ENCODE data around the gene CCNT1. TPM values are rescaled to one million over a fixed set of nuclear protein-coding genes. Genes with fewer than 3 reads are reported as not detected.
A peak's percentile ranks its signal among the peaks of the same experiment; 100 is the strongest.

Gene CCNT1
- 10 to 100 TPM; 20.7 to 45.1 (median 32.0) TPM for total RNA-seq

GRCh38 chr12:48716493-48717251, at the start of gene CCNT1:
Gene CCNT1 (minus strand): TSS chr12:48716707. CDS start chr12:48716675, 32 bp downstream.
- peak in 1 of 3 donors; percentile 63 for TF ChIP-seq CTCF (IDR thresholded peaks at IDR 0.05)
- DNase-seq (ENCODE audit: low spot score) (peak; percentile 96), ATAC-seq (ENCODE audit: low FRiP score) (peak; percentile 98)

DNA sequence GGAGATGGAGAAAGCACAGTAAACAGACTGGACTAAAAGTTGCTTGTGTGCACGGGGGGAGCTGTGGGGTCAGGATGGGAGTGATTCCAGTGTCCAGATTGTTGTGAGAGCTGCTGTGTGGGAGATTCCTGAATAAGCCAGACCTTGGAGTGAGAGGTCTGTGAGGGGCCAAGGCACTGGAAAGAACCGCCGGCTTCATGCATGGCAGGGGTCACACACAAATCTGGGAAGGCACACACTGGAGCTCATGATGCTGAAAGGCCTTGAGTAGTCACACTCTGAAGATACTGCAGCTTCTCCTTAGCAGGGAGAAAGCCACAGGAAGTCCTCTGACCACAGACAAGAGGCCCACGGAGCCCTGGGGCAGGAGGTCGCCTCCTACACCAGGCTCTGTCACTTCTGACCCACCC, 49.3 kb upstream of the CCNT1 start:
- DNase-seq (ENCODE audit: low spot score) (no peak), ATAC-seq (ENCODE audit: low FRiP score) (peak; percentile 63)
- no peak for TF ChIP-seq CTCF (IDR thresholded peaks at IDR 0.05)

- DNase-seq (ENCODE audit: low spot score) (no peak), ATAC-seq (ENCODE audit: low FRiP score) (no peak)
- no peak for TF ChIP-seq CTCF (IDR thresholded peaks at IDR 0.05)
Measured at GRCh38 chr12:48764521-48764920, 48.0 kb upstream of the CCNT1 start.

DNA sequence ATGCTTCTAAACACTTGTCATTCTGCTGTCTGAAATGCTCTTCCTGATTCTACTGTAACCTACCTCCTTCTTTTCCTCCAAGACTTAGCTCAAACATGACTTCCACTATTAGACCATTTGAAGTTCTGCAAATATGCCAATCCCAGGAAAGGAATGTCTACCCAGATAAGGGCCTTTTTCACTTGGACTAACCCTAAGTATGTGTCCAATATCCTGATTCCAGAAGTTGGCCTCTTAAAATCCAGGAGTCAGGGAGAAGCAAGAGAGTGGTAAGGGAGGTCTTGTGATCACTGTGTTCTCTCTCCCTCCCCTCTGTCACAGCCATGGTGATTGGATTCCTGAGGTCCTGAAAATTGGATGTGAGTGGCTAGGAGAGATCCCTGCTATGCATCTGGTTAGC, 42.2 kb upstream of the CCNT1 start:
- ATAC-seq (ENCODE audit: low FRiP score) (no peak), DNase-seq (ENCODE audit: low spot score) (no peak)
- no peak for TF ChIP-seq CTCF (IDR thresholded peaks at IDR 0.05)

- DNase-seq (ENCODE audit: low spot score), result no peak
- no peak for ATAC-seq (ENCODE audit: low FRiP score)
- TF ChIP-seq CTCF (IDR thresholded peaks at IDR 0.05), result no peak
Measured at GRCh38 chr12:48758186-48758585, 41.7 kb upstream of the CCNT1 start.

GRCh38 chr12:48750769-48751356, 34.4 kb upstream of the CCNT1 start:
- no peak for ATAC-seq (ENCODE audit: low FRiP score)
- DNase-seq (ENCODE audit: low spot score), result no peak
- TF ChIP-seq CTCF (IDR thresholded peaks at IDR 0.05), result no peak

DNA sequence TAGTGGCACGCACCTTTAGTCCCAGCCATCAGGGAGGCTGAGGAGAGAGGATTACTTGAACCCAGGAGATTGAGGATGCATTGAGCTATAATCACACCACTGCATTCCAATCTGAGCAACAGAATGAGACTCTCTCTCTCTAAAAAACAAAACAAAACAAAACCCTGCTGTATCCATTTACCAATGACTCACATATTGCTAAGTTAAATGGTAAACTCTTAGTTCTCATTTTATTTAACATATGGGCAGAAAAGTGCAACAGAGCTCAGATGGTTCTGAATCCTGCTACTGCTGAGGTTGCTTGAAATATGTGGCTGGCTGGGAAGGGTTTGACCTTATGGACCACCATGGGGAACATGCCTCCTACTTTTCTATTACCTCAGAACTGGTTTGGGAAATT, 33.7 kb upstream of the CCNT1 start:
- no peak for ATAC-seq (ENCODE audit: low FRiP score)
- DNase-seq (ENCODE audit: low spot score), result no peak
- no peak for TF ChIP-seq CTCF (IDR thresholded peaks at IDR 0.05)

Measured in omental fat pad (tissue), 4 donors.